B cell (primary cell): ENCODE data around the gene PANK4. TPM values are rescaled to one million over a fixed set of nuclear protein-coding genes. Genes with fewer than 3 reads are reported as not detected.

Source experiments
- ATAC-seq: fragments of 200-7000 bp; cut with Tn5 transposase; one replicate; pipeline ENCODE4 v1.10.0; 2021; ENCODE audit warnings: low read depth, mild to moderate bottlenecking, moderate number of reproducible peaks, moderate library complexity
- CTCF ChIA-PET: fragments of 350-600 bp; sonication (Branson Sonifier 250); formaldehyde crosslinking; loops from one replicate; lab custom pipeline; 2021; ENCODE audit warnings: antibody characterized with exemption, inconsistent platforms; lab: Charles Lee
- POLR2A ChIA-PET: fragments of 350-600 bp; sonication (Branson Sonifier 250); formaldehyde crosslinking; loops from one replicate; lab custom pipeline; 2021; ENCODE audit warnings: antibody characterized with exemption; lab: Charles Lee
- DNase-seq: peaks from one replicate; pipeline ENCODE4 v3.0.0; 2013
- H2AFZ ChIP-seq: 2 replicates; pipeline ENCODE4 v1.6.1; 2012; ENCODE audit warnings: mild to moderate bottlenecking, low read depth, low read length; ENCODE audit not compliant: insufficient read depth, poor library complexity, severe bottlenecking
- H3K27ac ChIP-seq, 2 donors: 1 replicate in 1 of 2; 2 replicates in 1 of 2; pipeline ENCODE4 v1.5.1; 2012 to 2013; ENCODE audit warnings: low read length in 2 of 2, mild to moderate bottlenecking in 2 of 2, moderate library complexity in 1 of 2
- H3K27me3 ChIP-seq, 4 experiments: fragments of 200-600 bp in 1 of 4; sonication (generic) in 1 of 4; replicated peaks in 1 of 4; 1 replicate in 2 of 4; 2 replicates in 2 of 4; pipeline versions ENCODE4 v1.6.1 to v1.7.0; 2013 to 2016; ENCODE audit warnings: low read length in 3 of 4, mild to moderate bottlenecking in 2 of 4, mixed read lengths in 1 of 4, moderate library complexity in 1 of 4; ENCODE audit not compliant: insufficient read depth in 4 of 4, control insufficient read depth in 3 of 4; ENCODE audit errors: control extremely low read depth in 1 of 4
- H3K36me3 ChIP-seq, 2 experiments: replicated peaks in 1 of 2; 1 replicate in 1 of 2; 2 replicates in 1 of 2; pipeline versions ENCODE4 v1.6.1 to v1.7.1; 2013; ENCODE audit warnings: low read length in 1 of 2; ENCODE audit not compliant: insufficient read depth in 2 of 2, control insufficient read depth in 1 of 2; ENCODE audit errors: control extremely low read depth in 1 of 2, extremely low read depth in 1 of 2
- H3K4me1 ChIP-seq, 2 donors: fragments of 200-600 bp in 1 of 2; sonication (generic) in 1 of 2; 1 replicate in 1 of 2; 2 replicates in 1 of 2; pipeline versions ENCODE4 v1.5.1 to v1.6.1; 2013 to 2017; ENCODE audit warnings: low read length in 2 of 2; ENCODE audit not compliant: control insufficient read depth in 2 of 2, insufficient read depth in 2 of 2
- H3K4me2 ChIP-seq: replicated peaks from 2 replicates; pipeline ENCODE3; 2012; ENCODE audit warnings: mild to moderate bottlenecking, low read depth, low read length; ENCODE audit not compliant: poor library complexity, severe bottlenecking
- H3K4me3 ChIP-seq, 5 experiments: fragments of 200-600 bp in 1 of 5; sonication (generic) in 1 of 5; 1 replicate in 3 of 5; 2 replicates in 2 of 5; pipeline versions ENCODE4 v1.5.1 to v1.7.0; 2011 to 2016; ENCODE audit warnings: low read length in 4 of 5, mild to moderate bottlenecking in 4 of 5, low read depth in 2 of 5, control low read depth in 1 of 5, moderate library complexity in 1 of 5; ENCODE audit not compliant: insufficient read depth in 1 of 5; ENCODE audit errors: control extremely low read depth in 1 of 5, extremely low read depth in 1 of 5
- H3K79me2 ChIP-seq: fragments of 200-600 bp; sonication (generic); one replicate; pipeline ENCODE4 v1.6.0; 2016; ENCODE audit warnings: low read length; ENCODE audit not compliant: control insufficient read depth, insufficient read depth
- H3K9ac ChIP-seq: fragments of 200-600 bp; sonication (generic); 2 replicates; pipeline ENCODE4 v1.6.1; 2017; ENCODE audit warnings: mild to moderate bottlenecking, low read length, moderate library complexity
- H3K9me3 ChIP-seq, 3 donors: one replicate each; pipeline versions ENCODE4 v1.6.1 to v1.7.1; 2013; ENCODE audit warnings: low read length in 2 of 3; ENCODE audit not compliant: control insufficient read depth in 2 of 3, insufficient read depth in 1 of 3; ENCODE audit errors: control extremely low read depth in 1 of 3
- H4K20me1 ChIP-seq: 2 replicates; pipeline ENCODE4 v1.6.0; 2012; ENCODE audit warnings: mild to moderate bottlenecking, low read length; ENCODE audit not compliant: insufficient read depth, control insufficient read depth, poor library complexity, severe bottlenecking
- H3K27ac Mint-ChIP-seq: one replicate; pipeline ENCODE4 v1.8.0; 2021; ENCODE audit warnings: mixed read lengths
- H3K27me3 Mint-ChIP-seq: one replicate; pipeline ENCODE4 v1.8.0; 2021; ENCODE audit warnings: mixed read lengths
- H3K4me1 Mint-ChIP-seq: one replicate; pipeline ENCODE4 v1.8.0; 2021; ENCODE audit warnings: mixed read lengths
- H3K4me3 Mint-ChIP-seq: one replicate; pipeline ENCODE4 v1.8.0; 2021; ENCODE audit warnings: mixed read lengths
- H3K9me3 Mint-ChIP-seq: one replicate; pipeline ENCODE4 v1.8.0; 2022; ENCODE audit warnings: mixed read lengths; ENCODE audit not compliant: insufficient read depth
- EZH2 ChIP-seq: IDR thresholded peaks from 2 replicates; pipeline ENCODE4 v1.6.1; 2012; ENCODE audit warnings: borderline replicate concordance, low read depth, mild to moderate bottlenecking, moderate library complexity, low read length; ENCODE audit not compliant: insufficient read depth, poor library complexity, severe bottlenecking
- WGBS: methylation state at CpG from one replicate; pipeline ENCODE4 v1.1.5; 2013; ENCODE audit warnings: missing lambda C conversion rate; ENCODE audit not compliant: insufficient coverage; 5-methylcytosine and 5-hydroxymethylcytosine counted together
- intact Hi-C: fragments of 100-400 bp; cut with micrococcal nuclease; formaldehyde crosslinking; loops from one replicate; pipeline ENCODE4 v1.10.0; 2022
- polyA plus RNA-seq: library from polyadenylated mRNA; depleted of rRNA; stranded (reverse); fragments of >200 nt; gene quantifications from 2 replicates; pipeline ENCODE4 v1.2.3, GENCODE V29; 2012
- total RNA-seq, 2 donors: library from RNA; stranded (reverse); fragments of 120-200 nt in 1 of 2; gene quantifications; 1 replicate in 1 of 2; 2 replicates in 1 of 2; pipeline versions ENCODE4 v1.2.3 to v1.2.4, GENCODE V29; 2013 to 2022
- TF ChIP-seq, protein P1 (sequence below): fragments of 200-600 bp; IDR thresholded peaks from one replicate; pipeline ENCODE4 v1.8.0; 2022; ENCODE audit warnings: antibody characterized with exemption, mild to moderate bottlenecking

PANK4 gene
- total and polyA plus RNA-seq, 2 donors (not counting 1 experiment from before 2014, with no cell fraction given): 38.0 to 80.5 TPM

GRCh38 chr1:2474933-2475371 lies 51.4 kb downstream of the PANK4 start:
- ATAC-seq (no peak), DNase-seq (no peak)
- Histone ChIP-seq H3K27me3 (no peaks in the 10 kb centered on the region), H3K4me2 (no peak overlapping the region), H3K36me3 (no peaks in the 10 kb centered on the region), H3K9me3 (no peaks in the 10 kb centered on the region), H3K27ac (no peak overlapping the region), H3K4me1 (peaks cover 12% of the 10 kb centered on the region in 2 donors), H3K79me2 (no peaks in the 10 kb centered on the region), H3K9ac (no peak overlapping the region), H2AFZ (no peak overlapping the region), H4K20me1 (no peaks in the 10 kb centered on the region), H3K4me3 (no peak overlapping the region)
- Mint-ChIP-seq H3K4me1 (peaks cover 9% of the 10 kb centered on the region), H3K27me3 (no peaks in the 10 kb centered on the region), H3K9me3 (no peaks in the 10 kb centered on the region), H3K4me3 (no peak overlapping the region), H3K27ac (no peak overlapping the region)
- 90% methylated on average over 10 of the region's 13 CpGs for WGBS
- ChIA-PET POLR2A (no interaction called here), CTCF (no interaction called here)
- TF ChIP-seq, protein P1, sequence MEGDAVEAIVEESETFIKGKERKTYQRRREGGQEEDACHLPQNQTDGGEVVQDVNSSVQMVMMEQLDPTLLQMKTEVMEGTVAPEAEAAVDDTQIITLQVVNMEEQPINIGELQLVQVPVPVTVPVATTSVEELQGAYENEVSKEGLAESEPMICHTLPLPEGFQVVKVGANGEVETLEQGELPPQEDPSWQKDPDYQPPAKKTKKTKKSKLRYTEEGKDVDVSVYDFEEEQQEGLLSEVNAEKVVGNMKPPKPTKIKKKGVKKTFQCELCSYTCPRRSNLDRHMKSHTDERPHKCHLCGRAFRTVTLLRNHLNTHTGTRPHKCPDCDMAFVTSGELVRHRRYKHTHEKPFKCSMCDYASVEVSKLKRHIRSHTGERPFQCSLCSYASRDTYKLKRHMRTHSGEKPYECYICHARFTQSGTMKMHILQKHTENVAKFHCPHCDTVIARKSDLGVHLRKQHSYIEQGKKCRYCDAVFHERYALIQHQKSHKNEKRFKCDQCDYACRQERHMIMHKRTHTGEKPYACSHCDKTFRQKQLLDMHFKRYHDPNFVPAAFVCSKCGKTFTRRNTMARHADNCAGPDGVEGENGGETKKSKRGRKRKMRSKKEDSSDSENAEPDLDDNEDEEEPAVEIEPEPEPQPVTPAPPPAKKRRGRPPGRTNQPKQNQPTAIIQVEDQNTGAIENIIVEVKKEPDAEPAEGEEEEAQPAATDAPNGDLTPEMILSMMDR: no peak
- TF ChIP-seq EZH2: no peak
- intact Hi-C loops: no loop called here

DNA sequence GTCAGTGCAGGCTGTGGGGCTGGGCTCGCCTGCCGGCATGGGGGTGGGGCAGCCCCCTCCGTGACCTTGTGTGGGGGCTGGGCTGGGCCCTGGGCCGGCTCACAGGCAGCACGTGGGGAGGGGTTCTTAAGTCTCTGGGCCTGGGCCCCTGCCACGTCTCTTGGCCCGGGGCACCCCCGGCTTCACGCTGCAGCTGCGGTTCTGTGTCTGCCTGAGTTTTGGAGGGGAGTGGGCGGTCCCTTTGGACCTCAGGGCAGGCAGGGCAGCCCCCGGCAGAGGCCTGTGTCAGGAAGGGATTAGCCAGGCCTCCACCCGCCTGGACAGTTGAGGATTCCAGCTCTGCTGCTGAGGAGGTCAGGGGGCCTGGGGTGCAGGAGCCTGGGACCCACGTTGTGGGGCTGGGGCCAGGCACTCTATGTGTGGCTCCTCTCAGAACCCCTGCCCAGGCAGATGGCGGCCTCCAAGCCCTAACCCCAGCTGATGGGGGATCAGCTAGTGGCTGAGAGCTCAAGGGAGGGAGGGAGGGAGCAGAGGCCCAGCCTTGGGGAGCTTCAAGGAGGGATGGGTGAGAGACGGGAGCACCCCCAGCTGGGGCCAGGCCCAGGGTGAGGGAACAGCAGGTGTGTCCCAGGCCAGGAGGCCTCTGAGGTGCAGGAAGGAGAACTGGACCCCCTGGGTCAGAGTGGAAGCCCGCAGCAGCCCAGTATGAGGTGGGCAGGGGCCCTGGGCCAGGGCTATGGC lies 52.1 kb downstream of the PANK4 start:
- POLR2A ChIA-PET: no interaction called here

More for the DNA sequence above, 52.1 kb downstream of the PANK4 start:
- H4K20me1 ChIP-seq: no peaks in the 10 kb centered on the region
- intact Hi-C loops: no loop called here
- TF ChIP-seq, protein P1: no peak
- TF ChIP-seq EZH2: no peak
- peaks cover 12% of the 10 kb centered on the region in 2 donors for H3K4me1 ChIP-seq
- H3K27me3 Mint-ChIP-seq: no peaks in the 10 kb centered on the region
- no peaks in the 10 kb centered on the region for H3K9me3 Mint-ChIP-seq
- WGBS: 70% methylated on average over 15 of the region's 17 CpGs
- H3K27me3 ChIP-seq: peaks cover 0 to 2% (median 0%) of the 10 kb centered on the region in 4 experiments
- H3K4me3 Mint-ChIP-seq: no peak overlapping the region
- no peaks in the 10 kb centered on the region for H3K9me3 ChIP-seq
- CTCF ChIA-PET: no interaction called here
- H3K27ac ChIP-seq: no peak overlapping the region
- H3K4me3 ChIP-seq: no peak overlapping the region
- H3K27ac Mint-ChIP-seq: no peak overlapping the region
- DNase-seq (no peak), ATAC-seq (no peak)
- no peak overlapping the region for H3K4me2 ChIP-seq
- peaks cover 9% of the 10 kb centered on the region for H3K4me1 Mint-ChIP-seq
- H3K36me3 ChIP-seq: no peaks in the 10 kb centered on the region
- no peak overlapping the region for H2AFZ ChIP-seq
- H3K79me2 ChIP-seq: no peaks in the 10 kb centered on the region
- H3K9ac ChIP-seq: no peak overlapping the region
